GM12801 (cell line): ENCODE measurements around the gene RNF214.

Experiments used
- TF ChIP-seq, protein P1 (sequence below): IDR thresholded peaks from one replicate; pipeline ENCODE4 v1.5.1; 2011; ENCODE audit warnings: control low read depth; ENCODE audit not compliant: insufficient read length; ENCODE audit errors: extremely low read depth

The RNF214 gene

DNA sequence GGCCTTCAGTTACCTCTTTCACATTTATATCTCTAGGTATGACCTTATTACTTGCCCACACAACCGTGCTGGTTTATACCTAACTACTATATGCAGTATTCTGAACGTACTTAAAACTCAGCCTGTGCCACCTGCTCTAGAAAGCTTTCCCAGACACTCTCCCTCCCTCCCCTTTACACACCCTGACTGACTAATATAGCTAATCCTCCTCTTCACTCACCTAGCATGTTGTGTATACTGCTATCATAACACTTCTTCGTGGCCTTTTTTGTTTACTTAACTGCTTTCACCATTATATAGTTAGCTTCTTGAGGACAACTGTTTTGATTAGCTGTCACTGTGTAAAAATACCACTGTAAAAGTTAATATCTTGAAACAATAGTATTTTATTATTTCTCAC is 23.5 kb downstream of the RNF214 start:
- TF ChIP-seq, protein P1, sequence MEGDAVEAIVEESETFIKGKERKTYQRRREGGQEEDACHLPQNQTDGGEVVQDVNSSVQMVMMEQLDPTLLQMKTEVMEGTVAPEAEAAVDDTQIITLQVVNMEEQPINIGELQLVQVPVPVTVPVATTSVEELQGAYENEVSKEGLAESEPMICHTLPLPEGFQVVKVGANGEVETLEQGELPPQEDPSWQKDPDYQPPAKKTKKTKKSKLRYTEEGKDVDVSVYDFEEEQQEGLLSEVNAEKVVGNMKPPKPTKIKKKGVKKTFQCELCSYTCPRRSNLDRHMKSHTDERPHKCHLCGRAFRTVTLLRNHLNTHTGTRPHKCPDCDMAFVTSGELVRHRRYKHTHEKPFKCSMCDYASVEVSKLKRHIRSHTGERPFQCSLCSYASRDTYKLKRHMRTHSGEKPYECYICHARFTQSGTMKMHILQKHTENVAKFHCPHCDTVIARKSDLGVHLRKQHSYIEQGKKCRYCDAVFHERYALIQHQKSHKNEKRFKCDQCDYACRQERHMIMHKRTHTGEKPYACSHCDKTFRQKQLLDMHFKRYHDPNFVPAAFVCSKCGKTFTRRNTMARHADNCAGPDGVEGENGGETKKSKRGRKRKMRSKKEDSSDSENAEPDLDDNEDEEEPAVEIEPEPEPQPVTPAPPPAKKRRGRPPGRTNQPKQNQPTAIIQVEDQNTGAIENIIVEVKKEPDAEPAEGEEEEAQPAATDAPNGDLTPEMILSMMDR: no peak

DNA sequence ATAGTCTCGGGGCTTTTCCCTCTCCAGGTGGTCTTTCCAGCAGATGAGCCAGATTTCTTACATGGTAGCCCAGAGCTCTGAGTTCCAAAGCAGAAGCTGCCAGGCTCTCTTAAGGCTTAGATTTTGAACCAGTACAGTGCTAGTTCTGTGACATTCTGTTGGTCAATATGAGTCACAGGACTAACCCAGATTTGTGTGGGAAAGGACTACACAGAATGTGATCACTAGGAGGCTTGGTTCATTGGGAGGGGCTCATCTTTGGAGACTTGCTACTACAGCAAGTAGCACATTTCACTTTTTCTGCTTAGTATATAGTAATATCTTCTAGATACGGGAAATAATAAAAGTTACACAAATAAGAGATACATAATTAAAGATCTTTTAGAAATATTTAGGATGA is 24.1 kb downstream of the RNF214 start:
- TF ChIP-seq, protein P1: no peak

DNA sequence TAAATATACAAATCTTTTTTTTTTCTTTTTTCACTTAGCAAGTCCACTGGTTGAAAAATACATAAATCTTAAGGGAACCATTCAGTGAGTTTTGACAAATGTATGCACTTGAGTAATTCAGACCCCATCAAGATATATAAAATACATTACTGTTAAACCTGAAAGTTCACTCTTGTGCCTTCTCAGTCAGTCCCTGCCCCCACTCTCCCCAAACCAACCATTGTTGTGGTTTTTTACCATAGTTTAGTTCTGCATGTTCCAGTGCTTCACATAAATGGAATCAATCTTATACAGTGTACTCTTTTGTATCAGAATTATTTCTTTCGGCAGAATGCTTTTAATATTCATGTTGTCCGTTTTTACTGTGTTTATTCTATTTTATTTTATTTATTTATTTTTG is 26.1 kb downstream of the RNF214 start:
- TF ChIP-seq, protein P1: no peak

DNA sequence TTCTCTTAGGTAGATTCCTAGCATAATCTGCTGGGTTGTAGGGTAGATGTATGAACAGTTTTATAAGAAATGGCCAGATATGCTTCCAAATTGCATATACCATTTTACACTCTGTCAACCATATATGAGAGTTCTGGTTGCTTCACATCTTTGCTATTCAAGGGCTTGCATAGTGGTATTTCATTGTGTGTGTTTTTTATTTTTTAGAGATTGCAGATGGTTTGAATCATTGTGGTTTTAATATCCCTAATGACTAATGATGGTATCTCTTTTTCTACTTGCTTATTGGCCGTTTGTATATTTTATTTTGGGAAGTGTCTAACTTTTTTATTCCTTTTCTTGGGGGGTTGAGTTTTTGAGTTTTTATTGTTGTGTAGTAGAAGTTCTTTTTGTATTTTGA is 26.9 kb downstream of the RNF214 start:
- TF ChIP-seq, protein P1: no peak

DNA sequence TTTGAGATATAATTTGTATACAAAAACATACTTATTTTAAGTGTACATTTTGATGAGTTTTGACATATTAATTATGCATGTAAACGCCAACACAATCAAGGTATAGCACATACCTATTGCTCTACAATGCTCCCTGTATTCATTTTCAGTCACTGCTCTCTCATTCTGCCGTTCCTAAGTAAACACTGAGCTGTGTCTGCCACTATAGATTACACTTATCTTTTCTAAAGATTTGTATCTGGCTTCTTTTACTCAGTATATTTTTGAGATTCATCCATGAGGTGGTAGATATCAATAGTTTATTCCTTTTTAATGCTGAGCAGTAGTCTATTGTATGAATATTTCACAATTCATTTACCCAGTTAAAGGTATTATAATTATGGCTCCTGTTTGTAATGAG is 33.3 kb downstream of the RNF214 start:
- TF ChIP-seq, protein P1: no peak

DNA sequence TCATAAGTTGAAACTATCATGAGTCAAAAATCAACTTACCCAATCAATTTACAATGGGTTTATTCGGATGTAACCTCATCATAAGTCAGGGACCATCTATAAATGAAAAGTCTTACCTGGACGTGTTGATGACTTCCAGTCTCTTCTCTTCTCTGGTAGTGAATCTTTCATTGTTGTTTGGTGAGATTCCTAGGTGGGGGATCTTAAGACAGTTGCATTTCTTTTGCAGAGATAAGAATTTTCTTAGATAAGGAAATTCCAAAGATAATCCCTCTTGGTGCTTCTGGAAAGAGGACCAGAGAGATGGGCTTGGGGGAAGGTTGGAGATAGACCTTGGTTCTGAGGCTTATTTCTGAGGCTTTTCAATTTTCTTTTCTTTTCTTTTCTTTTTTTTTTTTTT is 37.4 kb downstream of the RNF214 start:
- TF ChIP-seq, protein P1: no peak

DNA sequence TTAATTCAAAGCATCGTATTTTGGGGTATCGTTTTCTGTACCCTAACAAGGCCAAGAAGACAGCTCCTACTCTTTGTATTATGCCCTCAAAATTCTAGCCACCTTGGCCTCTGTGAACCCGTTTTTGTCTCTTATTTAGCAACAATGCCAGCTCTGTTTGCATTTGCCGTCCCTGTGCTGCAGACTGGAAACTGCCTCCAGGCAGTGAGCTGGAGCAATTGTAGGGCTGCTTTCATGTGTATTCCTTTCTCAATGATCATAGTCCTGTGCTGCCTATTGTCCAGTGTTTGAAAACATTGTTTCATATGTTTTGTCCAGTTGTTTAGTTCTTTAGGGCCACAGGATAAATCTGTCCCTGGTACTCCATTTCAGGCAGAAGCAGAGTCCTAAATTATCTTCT is 38.7 kb downstream of the RNF214 start:
- TF ChIP-seq, protein P1: no peak

DNA sequence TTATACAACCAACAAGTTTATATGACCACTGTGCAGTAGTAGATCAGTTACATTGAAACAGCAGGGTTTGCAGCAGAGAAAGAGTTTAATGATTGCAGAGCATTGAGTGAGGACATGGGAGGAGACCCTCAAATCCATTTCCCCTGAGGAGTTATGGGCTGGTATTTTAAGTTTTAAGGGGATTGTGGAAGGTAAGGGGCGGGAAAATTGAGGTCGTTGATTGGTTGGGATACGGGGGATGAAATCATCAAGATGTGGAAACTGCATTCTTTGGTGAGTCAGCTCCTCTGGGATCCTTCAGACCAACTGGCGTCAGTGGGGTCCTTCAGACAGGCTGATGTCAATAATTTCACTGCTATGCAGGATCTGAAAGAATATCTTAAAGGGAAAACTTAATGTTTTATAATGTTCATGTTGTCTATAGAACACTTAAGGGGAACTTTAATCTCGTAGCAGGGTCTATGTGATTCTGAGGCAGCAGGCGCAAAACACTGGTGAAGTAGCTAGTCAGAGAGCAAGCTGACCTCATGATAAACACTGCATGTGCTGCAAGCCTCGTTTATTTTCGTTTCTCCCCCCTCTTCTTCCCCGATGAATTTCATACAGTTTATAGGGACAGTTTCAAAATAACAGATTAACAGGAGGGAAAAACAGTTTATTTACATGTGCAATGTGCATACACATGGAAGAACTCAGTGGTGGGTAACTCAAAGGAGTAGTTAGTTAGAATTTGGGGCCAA is 41.2 kb downstream of the RNF214 start:
- TF ChIP-seq, protein P1: no peak
